ENCODE measurements around the gene GGA3. TPM values are rescaled to one million over a fixed set of nuclear protein-coding genes. Genes with fewer than 3 reads are reported as not detected.

GGA3 gene
- total RNA-seq, 1 donor from 2014 or later = 84.6 TPM

GRCh38 chr17:75271233-75271954, 10.0 kb upstream of the GGA3 start:
- intact Hi-C loops (cut with DNase I) = loop anchor here (1.0 to 5.0 kb wide), 3 partner anchors 18 to 159 kb away; partner anchors contain the start of genes GRB2 and SLC25A19
- Histone ChIP-seq H3K4me3 (peak overlapping the region; percentile 75 to 95), H3K9me3 (no peaks in the 10 kb centered on the region), H3K36me3 (peaks cover 4% of the 10 kb centered on the region in 2 donors), H3K27me3 (no peaks in the 10 kb centered on the region), H3K27ac (peak overlapping the region; percentile 89 to 99), H3K4me1 (peaks cover 15 to 22% of the 10 kb centered on the region in 2 donors)
- peak in 1 of 2 donors; percentile 88 for DNase-seq (ENCODE audit: low spot score in 2 of 2)
- TF ChIP-seq CTCF (IDR thresholded peaks at IDR 0.05) = peak; percentile 14 to 98 (median 52)

- H3K9me3 ChIP-seq = no peaks in the 10 kb centered on the region
- DNase-seq (ENCODE audit: low spot score in 2 of 2) = no peak
- H3K4me1 ChIP-seq = peaks cover 15 to 22% of the 10 kb centered on the region in 2 donors
- peak within 1 kb of the TSS; percentile 75 to 95 for H3K4me3 ChIP-seq
- no peaks in the 10 kb centered on the region for H3K27me3 ChIP-seq
- H3K27ac ChIP-seq = peak within 1 kb of the TSS; percentile 97 to 99
- intact Hi-C loops (cut with DNase I) = loop anchor here (1.0 to 5.0 kb wide), 3 partner anchors 18 to 159 kb away; partner anchors contain the start of genes GRB2 and SLC25A19
- H3K36me3 ChIP-seq = peaks cover 9% of the 10 kb centered on the region in 2 donors
- no peak for TF ChIP-seq CTCF (IDR thresholded peaks at IDR 0.05)
These were observed 9.5 kb upstream of the GGA3 start, which contains the start of gene MIF4GD for GRCh38 chr17:75270966-75271232. Gene MIF4GD (minus strand): TSS chr17:75271231. CDS start chr17:75270195, 1,036 bp downstream.

- Histone ChIP-seq H3K36me3 (peaks cover 14% of the 10 kb centered on the region in 2 donors), H3K9me3 (no peaks in the 10 kb centered on the region), H3K4me3 (peak overlapping the region; percentile 75 to 95), H3K27me3 (no peaks in the 10 kb centered on the region), H3K27ac (peak overlapping the region; percentile 97 to 99), H3K4me1 (peaks cover 15 to 22% of the 10 kb centered on the region in 2 donors)
- intact Hi-C loops (cut with DNase I) = loop anchor here (5.0 kb wide), 2 partner anchors 137 to 158 kb away; partner anchors contain the start of gene GRB2
- peak in 1 of 2 donors; percentile 87 for DNase-seq (ENCODE audit: low spot score in 2 of 2)
- TF ChIP-seq CTCF (IDR thresholded peaks at IDR 0.05) = peak; percentile 23 to 40 (median 35)
These were observed 9.0 kb upstream of the GGA3 start for GRCh38 chr17:75270218-75270965.

- H3K27ac ChIP-seq = peak overlapping the region; percentile 97 to 99
- peaks cover 17 to 20% of the 10 kb centered on the region in 2 donors for H3K36me3 ChIP-seq
- H3K27me3 ChIP-seq = no peaks in the 10 kb centered on the region
- intact Hi-C loops (cut with DNase I) = loop anchor here (5.0 kb wide), 2 partner anchors 137 to 158 kb away; partner anchors contain the start of gene GRB2
- no peak for TF ChIP-seq CTCF (IDR thresholded peaks at IDR 0.05)
- no peaks in the 10 kb centered on the region for H3K9me3 ChIP-seq
- H3K4me3 ChIP-seq = peak overlapping the region; percentile 75 to 95
- peaks cover 15 to 22% of the 10 kb centered on the region in 2 donors for H3K4me1 ChIP-seq
- no peak for DNase-seq (ENCODE audit: low spot score in 2 of 2)
These were observed 8.4 kb upstream of the GGA3 start for GRCh38 chr17:75269844-75270217.

- TF ChIP-seq CTCF (IDR thresholded peaks at IDR 0.05) = no peak
- H3K27me3 ChIP-seq = no peaks in the 10 kb centered on the region
- DNase-seq (ENCODE audit: low spot score in 2 of 2) = no peak
- no peaks in the 10 kb centered on the region for H3K9me3 ChIP-seq
- H3K4me1 ChIP-seq = peaks cover 14 to 26% of the 10 kb centered on the region in 2 donors
- no peak overlapping the region for H3K27ac ChIP-seq
- intact Hi-C loops (cut with DNase I) = no loop called here
- H3K36me3 ChIP-seq = peaks cover 21 to 34% of the 10 kb centered on the region in 2 donors
- H3K4me3 ChIP-seq = no peak overlapping the region
These were observed 6.2 kb upstream of the GGA3 start for GRCh38 chr17:75267411-75268232.
